ENCODE measurements around the gene KCNN3.

KCNN3 gene

DNA sequence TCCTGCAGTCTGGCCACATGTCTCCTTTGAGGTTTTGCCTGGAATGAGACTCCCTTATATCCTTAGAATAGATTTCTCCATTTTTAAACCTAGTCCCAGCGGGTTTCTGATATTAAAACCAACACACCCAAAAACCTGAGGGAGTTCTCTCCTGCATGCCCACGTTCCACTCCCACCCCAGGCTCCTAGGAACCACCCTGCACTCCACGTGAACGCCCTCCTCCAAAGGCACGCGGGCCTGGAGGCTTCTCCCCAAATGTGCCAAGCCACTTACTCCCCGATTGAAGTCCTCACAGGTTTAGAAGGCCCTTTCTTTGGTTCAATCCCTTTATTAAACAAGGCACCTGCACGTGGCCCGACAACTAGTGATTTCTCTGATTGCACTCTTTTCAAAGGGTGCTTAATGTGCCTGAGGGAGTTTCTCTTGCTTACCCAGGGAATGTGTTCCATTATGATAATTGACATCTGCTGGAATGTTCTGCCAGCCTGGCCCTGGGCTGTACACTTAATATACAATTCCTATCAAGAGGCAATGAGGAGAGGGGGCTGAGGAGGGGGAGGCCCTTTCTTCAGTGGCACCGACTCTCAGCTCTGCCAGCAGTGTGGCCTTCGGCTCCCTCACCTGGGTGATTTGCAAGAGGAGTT, 157.8 kb downstream of the KCNN3 start:
- DNase-seq (ENCODE audit: low read depth, low spot score) = no peak
- TF ChIP-seq, protein P1, sequence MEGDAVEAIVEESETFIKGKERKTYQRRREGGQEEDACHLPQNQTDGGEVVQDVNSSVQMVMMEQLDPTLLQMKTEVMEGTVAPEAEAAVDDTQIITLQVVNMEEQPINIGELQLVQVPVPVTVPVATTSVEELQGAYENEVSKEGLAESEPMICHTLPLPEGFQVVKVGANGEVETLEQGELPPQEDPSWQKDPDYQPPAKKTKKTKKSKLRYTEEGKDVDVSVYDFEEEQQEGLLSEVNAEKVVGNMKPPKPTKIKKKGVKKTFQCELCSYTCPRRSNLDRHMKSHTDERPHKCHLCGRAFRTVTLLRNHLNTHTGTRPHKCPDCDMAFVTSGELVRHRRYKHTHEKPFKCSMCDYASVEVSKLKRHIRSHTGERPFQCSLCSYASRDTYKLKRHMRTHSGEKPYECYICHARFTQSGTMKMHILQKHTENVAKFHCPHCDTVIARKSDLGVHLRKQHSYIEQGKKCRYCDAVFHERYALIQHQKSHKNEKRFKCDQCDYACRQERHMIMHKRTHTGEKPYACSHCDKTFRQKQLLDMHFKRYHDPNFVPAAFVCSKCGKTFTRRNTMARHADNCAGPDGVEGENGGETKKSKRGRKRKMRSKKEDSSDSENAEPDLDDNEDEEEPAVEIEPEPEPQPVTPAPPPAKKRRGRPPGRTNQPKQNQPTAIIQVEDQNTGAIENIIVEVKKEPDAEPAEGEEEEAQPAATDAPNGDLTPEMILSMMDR (IDR thresholded peaks at IDR 0.05; ENCODE audit: low read depth, low read length) = no peak
- no peak overlapping the region for H3K4me3 ChIP-seq (ENCODE audit: low read depth, low read length)
- in situ Hi-C loops (cut with HindIII; ENCODE audit: low sequenced_read_pairs) = no loop called here

DNA sequence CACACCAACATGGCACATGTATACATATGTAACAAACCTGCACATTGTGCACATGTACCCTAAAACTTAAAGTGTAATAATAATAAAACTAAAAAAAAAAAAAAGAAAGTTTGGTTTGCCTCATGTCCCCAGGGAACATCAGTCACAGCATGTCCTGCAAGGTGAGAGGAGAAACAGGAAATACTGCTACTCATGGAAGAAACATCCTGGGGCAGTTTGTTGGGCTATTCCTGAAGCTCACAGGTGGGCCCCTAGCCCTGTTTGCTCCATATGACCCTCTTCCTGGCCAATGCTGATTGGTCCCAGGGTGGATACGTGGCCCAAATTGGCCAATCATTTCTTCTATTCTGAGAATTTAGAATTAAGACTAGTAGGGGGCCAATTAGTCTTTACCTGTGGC, 158.7 kb downstream of the KCNN3 start:
- TF ChIP-seq, protein P1 (IDR thresholded peaks at IDR 0.05; ENCODE audit: low read depth, low read length) = no peak

DNA sequence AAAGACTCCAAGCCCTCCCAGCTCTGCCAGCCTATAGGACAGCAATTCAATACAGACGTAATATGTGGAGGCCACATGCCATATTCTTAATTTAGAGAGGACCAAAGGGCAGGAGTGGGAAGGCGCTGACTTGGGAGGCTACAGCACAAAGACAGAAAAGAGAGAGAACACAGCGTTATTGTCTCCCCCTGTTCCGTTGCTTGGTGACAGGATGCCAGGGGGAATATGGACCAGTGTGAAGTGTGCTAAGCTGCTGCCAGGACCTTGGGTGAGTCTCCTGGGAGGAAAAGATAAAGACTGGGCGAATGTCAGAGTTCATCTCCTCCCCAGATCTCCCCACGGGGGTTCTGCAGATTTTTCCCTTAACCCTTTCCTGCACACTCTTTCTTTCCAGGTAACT, 160.0 kb downstream of the KCNN3 start:
- DNase-seq (ENCODE audit: low read depth, low spot score) = no peak
- in situ Hi-C loops (cut with HindIII; ENCODE audit: low sequenced_read_pairs) = no loop called here
- H3K4me3 ChIP-seq (ENCODE audit: low read depth, low read length) = no peak overlapping the region
- TF ChIP-seq, protein P1 (IDR thresholded peaks at IDR 0.05; ENCODE audit: low read depth, low read length) = no peak

More for the DNA sequence above, 158.7 kb downstream of the KCNN3 start:
- in situ Hi-C loops (cut with HindIII; ENCODE audit: low sequenced_read_pairs) = no loop called here
- no peak for DNase-seq (ENCODE audit: low read depth, low spot score)
- H3K4me3 ChIP-seq (ENCODE audit: low read depth, low read length) = no peak overlapping the region

DNA sequence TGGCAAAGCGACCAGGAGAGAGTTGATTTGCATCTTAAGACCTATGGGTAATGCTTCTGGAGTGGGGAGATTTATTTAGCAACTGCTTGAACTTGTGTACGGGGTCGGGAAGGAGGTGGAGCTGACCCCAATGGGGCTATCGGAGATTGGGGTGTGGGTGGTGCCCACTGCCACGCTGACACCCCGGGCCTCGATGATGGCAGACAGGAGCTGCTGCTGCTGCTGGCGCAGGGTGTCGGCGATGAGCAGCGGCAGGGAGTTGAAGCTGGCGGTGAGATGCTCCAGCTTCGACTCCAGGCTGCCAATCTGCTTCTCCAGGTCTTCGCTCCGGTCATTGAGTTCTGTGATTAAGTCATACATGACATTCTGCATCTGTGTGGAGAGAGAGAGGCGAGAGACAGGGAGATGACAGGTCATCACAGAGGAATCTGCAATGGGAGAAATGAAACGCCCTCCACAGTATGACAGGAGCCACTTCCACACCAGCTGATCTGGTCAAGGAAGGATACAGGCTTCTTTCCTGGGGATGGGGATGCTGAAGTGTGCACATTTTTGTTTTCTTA, 162.1 kb downstream of the KCNN3 start:
- H3K4me3 ChIP-seq (ENCODE audit: low read depth, low read length) = no peak overlapping the region
- DNase-seq (ENCODE audit: low read depth, low spot score) = no peak
- TF ChIP-seq, protein P1 (IDR thresholded peaks at IDR 0.05; ENCODE audit: low read depth, low read length) = no peak
- in situ Hi-C loops (cut with HindIII; ENCODE audit: low sequenced_read_pairs) = no loop called here

DNA sequence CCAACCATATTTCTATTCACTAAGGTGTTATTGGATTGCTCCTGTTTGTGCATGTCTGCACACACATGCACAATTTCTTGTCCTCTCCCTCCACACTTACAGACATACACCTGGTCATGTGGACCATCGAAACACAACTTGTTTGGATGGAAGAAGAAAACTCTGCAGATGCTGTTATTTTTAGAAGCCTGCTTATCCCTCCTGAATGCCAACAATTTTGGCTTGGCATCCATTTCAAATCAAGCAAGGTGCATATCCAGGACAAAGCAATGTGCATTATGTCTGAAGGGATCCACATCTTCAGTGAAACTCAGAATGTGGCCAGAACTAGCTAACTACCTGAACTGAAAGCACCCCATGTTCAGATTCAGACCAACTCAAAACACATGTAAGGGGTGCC, 163.2 kb downstream of the KCNN3 start:
- no peak overlapping the region for H3K4me3 ChIP-seq (ENCODE audit: low read depth, low read length)
- TF ChIP-seq, protein P1 (IDR thresholded peaks at IDR 0.05; ENCODE audit: low read depth, low read length) = no peak
- in situ Hi-C loops (cut with HindIII; ENCODE audit: low sequenced_read_pairs) = no loop called here
- DNase-seq (ENCODE audit: low read depth, low spot score) = no peak

DNA sequence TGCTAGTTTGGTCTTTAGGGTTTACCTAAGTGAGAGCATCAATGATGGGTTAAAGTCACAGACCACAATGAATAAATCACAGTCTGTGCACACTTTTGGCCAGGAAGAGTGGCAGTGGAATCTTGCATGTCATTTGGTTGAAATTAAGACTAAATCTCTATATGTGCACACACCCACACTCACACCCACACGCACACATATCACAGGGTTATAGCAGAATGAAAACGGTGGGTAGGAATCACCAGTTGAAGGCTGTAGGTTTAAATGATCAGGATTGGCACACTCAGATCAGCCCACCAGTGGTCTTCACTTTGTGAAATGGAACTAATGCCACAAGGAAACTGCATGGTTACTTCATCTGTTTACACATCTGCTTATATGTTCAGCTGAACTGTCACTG, 164.5 kb downstream of the KCNN3 start:
- in situ Hi-C loops (cut with HindIII; ENCODE audit: low sequenced_read_pairs) = no loop called here
- H3K4me3 ChIP-seq (ENCODE audit: low read depth, low read length) = no peak overlapping the region
- DNase-seq (ENCODE audit: low read depth, low spot score) = no peak
- TF ChIP-seq, protein P1 (IDR thresholded peaks at IDR 0.05; ENCODE audit: low read depth, low read length) = no peak
